ENCODE results near the gene NQO1. TPM values are rescaled to one million over a fixed set of nuclear protein-coding genes. Genes with fewer than 3 reads are reported as not detected.
A peak's percentile ranks its signal among the peaks of the same experiment; 100 is the strongest.

The NQO1 gene
- total and polyA plus RNA-seq, 12 donors, result 5.9 to 37.3 (median 13.1) TPM

- peak overlapping the region; percentile 20 to 87 (median 81) for H3K27ac ChIP-seq
- H3K27me3 ChIP-seq, result no peaks in the 10 kb centered on the region
- H3K4me3 ChIP-seq, result peak overlapping the region; percentile 32 to 67 (median 56)
- intact Hi-C loops (cut with DNase I), result loop anchor here in 1 of 10 donors (2.0 kb wide), 2 partner anchors 17 to 29 kb away; partner anchors contain the start of gene NOB1
- H3K9me3 ChIP-seq, result no peaks in the 10 kb centered on the region
- 67 to 72% methylated on average over 32 of the region's 32 CpGs for WGBS, 2 donors
- no peaks in the 10 kb centered on the region for H3K36me3 ChIP-seq
- TF ChIP-seq CTCF (IDR thresholded peaks at IDR 0.05), result no peak
- no peak for ATAC-seq
- H3K4me1 ChIP-seq, result peaks cover 5 to 42% (median 27%) of the 10 kb centered on the region in 9 donors
- no peak for DNase-seq
These were observed 664 bp downstream of the NQO1 start for GRCh38 chr16:69725480-69726312.

GRCh38 chr16:69724981-69725479 lies 1.3 kb downstream of the NQO1 start:
- ATAC-seq (no peak), DNase-seq (no peak)
- WGBS, 2 donors, result 53 to 56% methylated on average over 6 of the region's 6 CpGs
- Histone ChIP-seq H3K27me3 (no peaks in the 10 kb centered on the region), H3K4me1 (peaks cover 5 to 42% (median 27%) of the 10 kb centered on the region in 9 donors), H3K9me3 (no peaks in the 10 kb centered on the region), H3K27ac (peak overlapping the region in 8 of 10 donors; percentile 6 to 86 (median 74)), H3K36me3 (no peaks in the 10 kb centered on the region), H3K4me3 (peak overlapping the region in 4 of 10 donors; percentile 1 to 67 (median 59))
- intact Hi-C loops (cut with DNase I), result no loop called here
- TF ChIP-seq CTCF (IDR thresholded peaks at IDR 0.05), result no peak

- Histone ChIP-seq H3K4me1 (peaks cover 5 to 42% (median 27%) of the 10 kb centered on the region in 9 donors), H3K9me3 (no peaks in the 10 kb centered on the region), H3K4me3 (peak overlapping the region in 1 of 10 donors; percentile 58), H3K27ac (peak overlapping the region in 7 of 10 donors; percentile 25 to 86 (median 81)), H3K27me3 (no peaks in the 10 kb centered on the region), H3K36me3 (no peaks in the 10 kb centered on the region)
- ATAC-seq, result no peak
- 97 to 98% methylated on average over 2 of the region's 2 CpGs for WGBS, 2 donors
- TF ChIP-seq CTCF (IDR thresholded peaks at IDR 0.05), result no peak
- no peak for DNase-seq
- intact Hi-C loops (cut with DNase I), result no loop called here
These were observed 1.9 kb downstream of the NQO1 start for GRCh38 chr16:69724414-69724873.

GRCh38 chr16:69721441-69721957 lies 4.9 kb downstream of the NQO1 start:
- no peak overlapping the region for H3K4me3 ChIP-seq
- TF ChIP-seq CTCF (IDR thresholded peaks at IDR 0.05), result no peak
- peaks cover 0 to 21% (median 12%) of the 10 kb centered on the region in 9 donors for H3K4me1 ChIP-seq
- no peak overlapping the region for H3K27ac ChIP-seq
- DNase-seq (no peak), ATAC-seq (no peak)
- H3K36me3 ChIP-seq, result peaks cover 0 to 21% (median 9%) of the 10 kb centered on the region in 9 donors
- no peaks in the 10 kb centered on the region for H3K27me3 ChIP-seq
- WGBS, 2 donors, result 96 to 97% methylated on average over 6 of the region's 6 CpGs
- no peaks in the 10 kb centered on the region for H3K9me3 ChIP-seq
- intact Hi-C loops (cut with DNase I), result no loop called here
